HEK293T (cell line): ENCODE data around the gene CELF2.
"Not testable (repeated sequence)": the region's sequence is repeated elsewhere in the genome, so short reads cannot be mapped to it uniquely, and the experiment has no call there.

Source experiments
- CTCF ChIA-PET: fragments of 350-600 bp; formaldehyde crosslinking; extraction: SDS; loops from one replicate; lab custom pipeline; 2021; ENCODE audit warnings: antibody characterized with exemption, inconsistent platforms; lab: Yijun Ruan, JAX
- POLR2A ChIA-PET: fragments of 350-600 bp; formaldehyde crosslinking; extraction: SDS; loops from one replicate; lab custom pipeline; 2020; ENCODE audit warnings: antibody characterized with exemption, inconsistent platforms; lab: Yijun Ruan, JAX
- DNase-seq: peaks from one replicate; pipeline ENCODE4 v3.0.0; 2012; ENCODE audit warnings: mixed read lengths; ENCODE audit errors: extremely low spot score
- ARNT ChIP-seq: fragments of 450-650 bp; IDR thresholded peaks from 2 replicates; pipeline ENCODE4 v1.6.1; 2017; ENCODE audit warnings: mild to moderate bottlenecking
- BHLHE40 ChIP-seq: fragments of 450-650 bp; IDR thresholded peaks from 2 replicates; pipeline ENCODE4 v1.6.1; 2016; ENCODE audit warnings: mild to moderate bottlenecking, moderate library complexity, borderline replicate concordance
- CTBP1 ChIP-seq: fragments of 450-650 bp; IDR thresholded peaks from 2 replicates; pipeline ENCODE4 v1.6.1; 2016; ENCODE audit warnings: borderline replicate concordance
- ELF4 ChIP-seq: fragments of 450-650 bp; IDR thresholded peaks from 2 replicates; pipeline ENCODE4 v1.6.1; 2017; ENCODE audit warnings: antibody characterized with exemption
- FOXA1 ChIP-seq: fragments of 450-650 bp; IDR thresholded peaks from 2 replicates; pipeline ENCODE4 v1.6.1; 2016; ENCODE audit warnings: mild to moderate bottlenecking
- FOXK2 ChIP-seq: fragments of 450-650 bp; IDR thresholded peaks from 2 replicates; pipeline ENCODE4 v1.6.1; 2016; ENCODE audit warnings: mild to moderate bottlenecking
- FOXM1 ChIP-seq: fragments of 450-650 bp; IDR thresholded peaks from 2 replicates; pipeline ENCODE4 v1.6.1; 2017; ENCODE audit warnings: mild to moderate bottlenecking, borderline replicate concordance
- HDGF ChIP-seq: fragments of 450-650 bp; IDR thresholded peaks from 2 replicates; pipeline ENCODE4 v1.6.1; 2017; ENCODE audit warnings: antibody characterized with exemption, borderline replicate concordance
- L3MBTL2 ChIP-seq: fragments of 450-650 bp; conservative IDR thresholded peaks from 2 replicates; pipeline ENCODE4 v1.6.1; 2016; ENCODE audit warnings: mild to moderate bottlenecking
- LEF1 ChIP-seq: fragments of 450-650 bp; IDR thresholded peaks from 2 replicates; pipeline ENCODE4 v1.6.1; 2017; ENCODE audit warnings: mild to moderate bottlenecking, borderline replicate concordance
- NFRKB ChIP-seq: fragments of 450-650 bp; IDR thresholded peaks from 2 replicates; pipeline ENCODE4 v1.6.1; 2016; ENCODE audit warnings: mild to moderate bottlenecking, moderate library complexity
- PKNOX1 ChIP-seq: fragments of 450-650 bp; IDR thresholded peaks from 2 replicates; pipeline ENCODE4 v1.6.1; 2016
- SP1 ChIP-seq: fragments of 450-650 bp; IDR thresholded peaks from 2 replicates; pipeline ENCODE4 v1.6.1; 2017
- SUZ12 ChIP-seq: fragments of 450-650 bp; IDR thresholded peaks from 2 replicates; pipeline ENCODE4 v1.6.1; 2016; ENCODE audit warnings: mild to moderate bottlenecking
- TARDBP ChIP-seq: fragments of 450-650 bp; IDR thresholded peaks from 2 replicates; pipeline ENCODE4 v1.6.1; 2016
- ZNF384 ChIP-seq: fragments of 450-650 bp; IDR thresholded peaks from 2 replicates; pipeline ENCODE4 v1.6.1; 2016

CELF2 gene

GRCh38 chr10:11183015-11183414 is 165.3 kb downstream of the CELF2 start:
- TF ChIP-seq FOXM1, result no peak
- no peak for TF ChIP-seq ELF4
- no peak for TF ChIP-seq HDGF
- no peak for TF ChIP-seq PKNOX1
- TF ChIP-seq FOXK2, result no peak
- no peak for TF ChIP-seq L3MBTL2
- TF ChIP-seq TARDBP, result no peak
- no peak for TF ChIP-seq LEF1
- no peak for TF ChIP-seq FOXA1
- no peak for TF ChIP-seq ARNT
- TF ChIP-seq SP1, result no peak
- no peak for TF ChIP-seq NFRKB
- POLR2A ChIA-PET, result no interaction called here
- DNase-seq, result no peak
- CTCF ChIA-PET, result no interaction called here

- no peak for DNase-seq
- ChIA-PET CTCF (no interaction called here), POLR2A (no interaction called here)
- no peak for TF ChIP-seq ZNF384
- TF ChIP-seq CTBP1, result no peak
- no peak for TF ChIP-seq NFRKB
- no peak for TF ChIP-seq FOXA1
- TF ChIP-seq HDGF, result no peak
- no peak for TF ChIP-seq ELF4
- TF ChIP-seq SP1, result no peak
- TF ChIP-seq ARNT, result no peak
- TF ChIP-seq LEF1, result no peak
- no peak for TF ChIP-seq SUZ12
- no peak for TF ChIP-seq FOXM1
- TF ChIP-seq FOXK2, result no peak
- no peak for TF ChIP-seq TARDBP
- no peak for TF ChIP-seq PKNOX1
Measured at GRCh38 chr10:11184093-11184492, 166.4 kb downstream of the CELF2 start.

- CTCF ChIA-PET, POLR2A ChIA-PET, DNase-seq: not testable (repeated sequence)
Measured at GRCh38 chr10:11185128-11185665, 167.5 kb downstream of the CELF2 start.

GRCh38 chr10:11186374-11186773 is 168.7 kb downstream of the CELF2 start:
- ChIA-PET POLR2A (no interaction called here), CTCF (no interaction called here)
- no peak for DNase-seq
- no peak for TF ChIP-seq CTBP1
- no peak for TF ChIP-seq ZNF384
- no peak for TF ChIP-seq TARDBP
- TF ChIP-seq PKNOX1, result no peak
- TF ChIP-seq ARNT, result no peak
- no peak for TF ChIP-seq L3MBTL2
- no peak for TF ChIP-seq SUZ12
- no peak for TF ChIP-seq ELF4
- TF ChIP-seq FOXM1, result no peak
- no peak for TF ChIP-seq LEF1
- TF ChIP-seq FOXA1, result no peak
- TF ChIP-seq BHLHE40, result no peak
- no peak for TF ChIP-seq FOXK2
- no peak for TF ChIP-seq SP1
- no peak for TF ChIP-seq HDGF
- no peak for TF ChIP-seq NFRKB

GRCh38 chr10:11189582-11190376 is 172.1 kb downstream of the CELF2 start:
- ChIA-PET CTCF (interaction anchor here (1.1 kb wide), 1 partner anchor 9 kb away, joined by 3 read pairs; no protein-coding TSS in a partner anchor), POLR2A (no interaction called here)
- no peak for TF ChIP-seq FOXM1
- TF ChIP-seq FOXK2, result no peak
- no peak for TF ChIP-seq PKNOX1
- TF ChIP-seq CTBP1, result no peak
- TF ChIP-seq ZNF384, result no peak
- TF ChIP-seq BHLHE40, result no peak
- no peak for TF ChIP-seq SP1
- no peak for TF ChIP-seq NFRKB
- no peak for DNase-seq

GRCh38 chr10:11191190-11191589 is 173.5 kb downstream of the CELF2 start:
- ChIA-PET CTCF (no interaction called here), POLR2A (no interaction called here)
- TF ChIP-seq HDGF (no peak), FOXK2 (no peak), SUZ12 (no peak), FOXM1 (no peak)
- DNase-seq, result no peak
